IMR-90 (cell line): Measurements from ENCODE around the gene KRT83. TPM values are rescaled to one million over a fixed set of nuclear protein-coding genes. Genes with fewer than 3 reads are reported as not detected.

ENCODE experiments used
- ATAC-seq: fragments of 200-7000 bp; cut with Tn5 transposase; 2 replicates; pipeline ENCODE4 v1.9.1; 2020; ENCODE audit warnings: low read depth, mild to moderate bottlenecking, moderate library complexity
- BruUV-seq: library from RNA; stranded (reverse); fragments of 400-500 nt; replicated peaks from 2 replicates; lab custom pipeline; 2021; lab: Mats Ljungman, UMichigan
- CTCF ChIA-PET: fragments of 300-600 bp; formaldehyde crosslinking; extraction: SDS; loops from one replicate; lab custom pipeline; 2021; ENCODE audit warnings: antibody characterized with exemption; lab: Yijun Ruan, JAX
- POLR2A ChIA-PET: fragments of 300-600 bp; sonication (Branson Sonifier 250); formaldehyde crosslinking; loops from one replicate; lab custom pipeline; 2022; ENCODE audit warnings: antibody characterized with exemption; ENCODE audit not compliant: unreplicated experiment; lab: Charles Lee
- DNase-seq: peaks from one replicate; pipeline ENCODE4 v3.0.0; 2013
- H2AFZ ChIP-seq: replicated peaks from 2 replicates; pipeline ENCODE3; 2013; ENCODE audit warnings: low read length, mild to moderate bottlenecking; ENCODE audit not compliant: poor library complexity
- H2AK5ac ChIP-seq: 2 replicates; pipeline ENCODE4 v1.6.1; 2013; ENCODE audit warnings: low read depth, low read length, inconsistent platforms
- H2AK9ac ChIP-seq: replicated peaks from 2 replicates; pipeline ENCODE3; 2013; ENCODE audit warnings: mild to moderate bottlenecking, low read depth, low read length, moderate library complexity; ENCODE audit not compliant: poor library complexity
- H2BK120ac ChIP-seq: 2 replicates; pipeline ENCODE4 v1.6.1; 2013; ENCODE audit warnings: low read depth, low read length, inconsistent platforms
- H2BK15ac ChIP-seq: 3 replicates; pipeline ENCODE4 v1.6.1; 2013; ENCODE audit warnings: low read depth, low read length, inconsistent platforms
- H2BK20ac ChIP-seq: 2 replicates; pipeline ENCODE4 v1.6.1; 2013; ENCODE audit warnings: low read depth, mild to moderate bottlenecking, inconsistent platforms, low read length, moderate library complexity
- H2BK5ac ChIP-seq: 2 replicates; pipeline ENCODE4 v1.6.1; 2013; ENCODE audit warnings: mild to moderate bottlenecking, low read depth, low read length, inconsistent platforms; ENCODE audit not compliant: poor library complexity, severe bottlenecking
- H3K14ac ChIP-seq: replicated peaks from 2 replicates; pipeline ENCODE4 v1.6.1; 2013; ENCODE audit warnings: low read depth, low read length, inconsistent platforms
- H3K18ac ChIP-seq: 2 replicates; pipeline ENCODE4 v1.6.1; 2013; ENCODE audit warnings: low read depth, low read length, control low read depth
- H3K23ac ChIP-seq: 2 replicates; pipeline ENCODE4 v1.6.1; 2013; ENCODE audit warnings: low read depth, low read length, inconsistent platforms
- H3K27ac ChIP-seq: 2 replicates; pipeline ENCODE4 v1.5.1; 2013; ENCODE audit warnings: mild to moderate bottlenecking, control low read depth, low read length; ENCODE audit not compliant: insufficient read depth
- H3K27me3 ChIP-seq: 2 replicates; pipeline ENCODE4 v1.6.1; 2013; ENCODE audit warnings: low read length; ENCODE audit not compliant: control insufficient read depth, insufficient read depth
- H3K36me3 ChIP-seq: 2 replicates; pipeline ENCODE4 v1.6.1; 2013; ENCODE audit warnings: low read length, mixed read lengths; ENCODE audit not compliant: control insufficient read depth, insufficient read depth
- H3K4ac ChIP-seq: 2 replicates; pipeline ENCODE4 v1.6.1; 2013; ENCODE audit warnings: low read depth, low read length, inconsistent platforms
- H3K4me1 ChIP-seq: 2 replicates; pipeline ENCODE4 v1.6.1; 2013; ENCODE audit warnings: low read length, mixed read lengths; ENCODE audit not compliant: control insufficient read depth, insufficient read depth
- H3K4me2 ChIP-seq: 2 replicates; pipeline ENCODE4 v1.6.1; 2013; ENCODE audit warnings: low read depth, mild to moderate bottlenecking, control low read depth, low read length, moderate library complexity
- H3K4me3 ChIP-seq: 2 replicates; pipeline ENCODE4 v1.5.1; 2013; ENCODE audit warnings: low read depth, mild to moderate bottlenecking, control low read depth, low read length, moderate library complexity; ENCODE audit not compliant: insufficient read depth
- H3K56ac ChIP-seq: 2 replicates; pipeline ENCODE4 v1.6.1; 2013; ENCODE audit warnings: low read length, inconsistent platforms; ENCODE audit not compliant: insufficient read depth; ENCODE audit errors: extremely low read depth
- H3K79me1 ChIP-seq, 2 experiments: 2 replicates each; pipeline ENCODE4 v1.6.1; 2013; ENCODE audit warnings: low read length in 2 of 2, inconsistent platforms in 1 of 2, low read depth in 1 of 2
- H3K9ac ChIP-seq: 2 replicates; pipeline ENCODE4 v1.6.1; 2013; ENCODE audit warnings: low read depth, low read length, control low read depth
- H3K9me1 ChIP-seq: 2 replicates; pipeline ENCODE4 v1.6.1; 2013; ENCODE audit warnings: low read length, inconsistent platforms; ENCODE audit not compliant: insufficient read depth
- H3K9me3 ChIP-seq: 2 replicates; pipeline ENCODE4 v1.6.1; 2013; ENCODE audit warnings: low read length; ENCODE audit not compliant: control insufficient read depth, insufficient read depth
- H4K20me1 ChIP-seq: 2 replicates; pipeline ENCODE4 v1.6.1; 2013; ENCODE audit warnings: low read length, inconsistent platforms; ENCODE audit not compliant: insufficient read depth
- H4K5ac ChIP-seq: 2 replicates; pipeline ENCODE4 v1.6.1; 2013; ENCODE audit warnings: mild to moderate bottlenecking, low read depth, low read length, control low read depth
- H4K8ac ChIP-seq, 2 experiments: 2 replicates each; pipeline ENCODE4 v1.6.1; 2013; ENCODE audit warnings: low read depth in 2 of 2, low read length in 2 of 2, control low read depth in 1 of 2, inconsistent platforms in 1 of 2
- H4K91ac ChIP-seq: 2 replicates; pipeline ENCODE4 v1.6.1; 2013; ENCODE audit warnings: low read depth, low read length, inconsistent platforms; ENCODE audit not compliant: insufficient read depth
- BHLHE40 ChIP-seq: fragments of 150-350 bp; IDR thresholded peaks from 2 replicates; pipeline ENCODE4 v1.6.1; 2016; ENCODE audit warnings: mild to moderate bottlenecking, low read depth, low read length
- CEBPB ChIP-seq: IDR thresholded peaks from 2 replicates; pipeline ENCODE4 v1.6.1; 2012; ENCODE audit warnings: low read depth, low read length, improper control_type of control experiment
- CHD1 ChIP-seq: IDR thresholded peaks from 2 replicates; pipeline ENCODE4 v1.6.1; 2012; ENCODE audit warnings: low read depth, low read length, improper control_type of control experiment
- MAFK ChIP-seq: IDR thresholded peaks from 2 replicates; pipeline ENCODE4 v1.6.1; 2012; ENCODE audit warnings: low read depth, low read length, improper control_type of control experiment
- RFX5 ChIP-seq: IDR thresholded peaks from 2 replicates; pipeline ENCODE4 v1.8.0; 2012; ENCODE audit warnings: low read depth, mild to moderate bottlenecking, low read length, moderate library complexity
- WGBS, 2 experiments: methylation state at CpG; one replicate each; pipeline versions ENCODE4 v1.1.5 to v1.1.7; 2013; ENCODE audit warnings: missing lambda C conversion rate in 2 of 2; ENCODE audit not compliant: insufficient read length in 1 of 2; ENCODE audit errors: extremely low coverage in 2 of 2; 5-methylcytosine and 5-hydroxymethylcytosine counted together
- dilution Hi-C: fragments of 300-500 bp; cut with HindIII; formaldehyde crosslinking; loops from one replicate; pipeline ENCODE4 v1.14.3; 2018; ENCODE audit warnings: low sequenced_read_pairs; ENCODE audit not compliant: unreplicated experiment
- in situ Hi-C: fragments of 300-500 bp; cut with MboI; formaldehyde crosslinking; loops from 3 replicates; pipeline ENCODE4 v1.14.3; 2019; ENCODE audit warnings: low sequenced_read_pairs, inconsistent platforms, mixed read lengths
- intact Hi-C: fragments of 100-400 bp; cut with micrococcal nuclease; formaldehyde crosslinking; loops from 2 replicates; pipeline ENCODE4 v1.10.0; 2022
- polyA plus RNA-seq, 3 experiments: library from polyadenylated mRNA; depleted of rRNA; stranded (reverse); fragments of >200 nt; gene quantifications; 2 replicates each; pipeline ENCODE4 v1.2.3, GENCODE V29; 2012; ENCODE audit warnings: low replicate concordance in 1 of 3
- total RNA-seq: library from RNA; depleted of rRNA; stranded (reverse); fragments of >200 nt; gene quantifications from 2 replicates; pipeline ENCODE4 v1.2.3, GENCODE V29; 2012
- TF ChIP-seq, protein P1 (sequence below): fragments of 150-350 bp; IDR thresholded peaks from 2 replicates; pipeline ENCODE4 v1.6.1; 2017; ENCODE audit warnings: mild to moderate bottlenecking, antibody characterized with exemption, low read length, low read depth

KRT83 gene
- total and polyA plus RNA-seq, 2 of the 4 experiments (the other 2 are of a cell fraction) = not detected

DNA sequence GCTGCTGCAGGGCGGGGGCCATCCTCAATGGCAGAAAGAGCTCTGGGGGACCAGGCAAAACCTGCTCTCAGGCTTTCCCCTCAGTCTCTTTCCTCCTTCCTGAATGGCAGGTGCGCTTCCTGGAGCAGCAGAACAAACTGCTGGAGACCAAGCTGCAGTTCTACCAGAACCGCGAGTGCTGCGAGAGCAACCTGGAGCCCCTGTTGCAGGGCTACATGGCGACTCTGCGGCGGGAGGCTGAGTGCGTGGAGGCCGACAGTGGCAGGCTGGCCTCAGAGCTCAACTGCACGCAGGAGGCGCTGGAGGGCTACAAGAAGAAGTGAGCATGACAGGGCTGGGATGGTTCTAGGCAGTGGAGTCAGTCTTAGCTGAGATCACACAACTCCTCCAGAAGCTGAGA lies 22.9 kb upstream of the KRT83 start:
- H2AK5ac ChIP-seq = no peak overlapping the region

More for the DNA sequence above, 22.9 kb upstream of the KRT83 start:
- no TSS peak for BruUV-seq
- no peak overlapping the region for H2AK9ac ChIP-seq
- H2BK15ac ChIP-seq = no peak overlapping the region
- no peak overlapping the region for H4K91ac ChIP-seq
- 87% methylated on average over 10 of the region's 12 CpGs; no CpG with 5 or more reads in 1 of the 2 experiments for WGBS, 2 experiments
- ATAC-seq (no peak), DNase-seq (no peak)
- H3K36me3 ChIP-seq = no peaks in the 10 kb centered on the region
- H3K79me1 ChIP-seq = no peaks in the 10 kb centered on the region
- CTCF ChIA-PET = interaction anchor here (0.5 to 1.3 kb wide), 4 partner anchors 14 to 121 kb away, joined by 3 to 4 read pairs (median 3); no protein-coding TSS in a partner anchor
- no peak overlapping the region for H2AFZ ChIP-seq
- H3K4me1 ChIP-seq = no peaks in the 10 kb centered on the region
- intact Hi-C loops = no loop called here
- H4K20me1 ChIP-seq = no peaks in the 10 kb centered on the region
- no peak overlapping the region for H4K5ac ChIP-seq
- no peak overlapping the region for H4K8ac ChIP-seq
- peaks cover 62% of the 10 kb centered on the region for H3K27me3 ChIP-seq
- in situ Hi-C loops = no loop called here
- no peak overlapping the region for H3K4ac ChIP-seq
- no peak overlapping the region for H2BK20ac ChIP-seq
- no peak overlapping the region for H3K4me3 ChIP-seq
- H2BK5ac ChIP-seq = no peak overlapping the region
- no peak overlapping the region for H2BK120ac ChIP-seq
- H3K14ac ChIP-seq = no peak overlapping the region
- POLR2A ChIA-PET = no interaction called here
- peaks cover 6% of the 10 kb centered on the region for H3K9me3 ChIP-seq
- TF ChIP-seq RFX5 (no peak), BHLHE40 (no peak), CHD1 (no peak), CEBPB (no peak), MAFK (no peak)
- TF ChIP-seq, protein P1, sequence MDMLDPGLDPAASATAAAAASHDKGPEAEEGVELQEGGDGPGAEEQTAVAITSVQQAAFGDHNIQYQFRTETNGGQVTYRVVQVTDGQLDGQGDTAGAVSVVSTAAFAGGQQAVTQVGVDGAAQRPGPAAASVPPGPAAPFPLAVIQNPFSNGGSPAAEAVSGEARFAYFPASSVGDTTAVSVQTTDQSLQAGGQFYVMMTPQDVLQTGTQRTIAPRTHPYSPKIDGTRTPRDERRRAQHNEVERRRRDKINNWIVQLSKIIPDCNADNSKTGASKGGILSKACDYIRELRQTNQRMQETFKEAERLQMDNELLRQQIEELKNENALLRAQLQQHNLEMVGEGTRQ = no peak
- no peak overlapping the region for H3K56ac ChIP-seq
- H3K4me2 ChIP-seq = no peak overlapping the region
- H3K9me1 ChIP-seq = no peaks in the 10 kb centered on the region
- no peak overlapping the region for H3K9ac ChIP-seq
- no peak overlapping the region for H3K18ac ChIP-seq
- dilution Hi-C loops = no loop called here
- no peak overlapping the region for H3K23ac ChIP-seq
- no peak overlapping the region for H3K27ac ChIP-seq
